NCI-H2196 treated with DMSO at 0.1 percent for 48 hours (cell line): Measurements from ENCODE around the gene LRRC23.
"Not testable (repeated sequence)": the region's sequence is repeated elsewhere in the genome, so short reads cannot be mapped to it uniquely, and the experiment has no call there.

Source experiments
- DNase-seq: peaks from one replicate; lab custom pipeline; 2025; ENCODE audit not compliant: unreplicated experiment; lab: John Stamatoyannopoulos, UW

LRRC23 gene, protein sequence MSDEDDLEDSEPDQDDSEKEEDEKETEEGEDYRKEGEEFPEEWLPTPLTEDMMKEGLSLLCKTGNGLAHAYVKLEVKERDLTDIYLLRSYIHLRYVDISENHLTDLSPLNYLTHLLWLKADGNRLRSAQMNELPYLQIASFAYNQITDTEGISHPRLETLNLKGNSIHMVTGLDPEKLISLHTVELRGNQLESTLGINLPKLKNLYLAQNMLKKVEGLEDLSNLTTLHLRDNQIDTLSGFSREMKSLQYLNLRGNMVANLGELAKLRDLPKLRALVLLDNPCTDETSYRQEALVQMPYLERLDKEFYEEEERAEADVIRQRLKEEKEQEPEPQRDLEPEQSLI

GRCh38 chr12:6904280-6905276 lies at the start of gene LRRC23:
TSS of gene LRRC23 (plus strand) at chr12:6904822. CDS start at chr12:6905634, 812 bp downstream.
- peak; percentile 76 for DNase-seq

GRCh38 chr12:6855322-6855721 lies 49.3 kb upstream of the LRRC23 start:
- DNase-seq: no peak

GRCh38 chr12:6858799-6859198 lies 45.8 kb upstream of the LRRC23 start:
- DNase-seq: no peak

DNA sequence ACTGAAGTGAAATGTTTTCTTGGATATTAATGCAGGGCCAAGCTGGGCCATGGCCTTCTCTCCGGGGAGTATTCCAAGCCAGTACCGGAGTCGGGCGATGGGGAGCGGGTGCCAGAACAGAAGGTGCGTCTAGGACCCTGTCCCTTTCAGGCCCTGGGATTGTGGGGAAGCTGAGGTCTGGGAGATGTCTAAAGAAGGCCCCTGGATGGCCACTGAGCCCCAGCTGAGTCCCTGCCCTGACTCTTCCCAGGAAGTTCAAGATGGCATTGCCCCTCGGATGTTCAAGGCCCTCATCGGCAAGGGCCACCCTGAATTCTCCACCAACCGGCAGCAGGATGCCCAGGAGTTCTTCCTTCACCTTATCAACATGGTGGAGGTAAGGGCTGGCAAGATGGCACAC lies 44.5 kb upstream of the LRRC23 start:
- no peak for DNase-seq

- no peak for DNase-seq
Measured at GRCh38 chr12:6860942-6861341, 43.7 kb upstream of the LRRC23 start.

GRCh38 chr12:6861391-6861790 lies 43.2 kb upstream of the LRRC23 start:
- DNase-seq: no peak

GRCh38 chr12:6863033-6863432 lies 41.6 kb upstream of the LRRC23 start:
- DNase-seq: no peak

DNA sequence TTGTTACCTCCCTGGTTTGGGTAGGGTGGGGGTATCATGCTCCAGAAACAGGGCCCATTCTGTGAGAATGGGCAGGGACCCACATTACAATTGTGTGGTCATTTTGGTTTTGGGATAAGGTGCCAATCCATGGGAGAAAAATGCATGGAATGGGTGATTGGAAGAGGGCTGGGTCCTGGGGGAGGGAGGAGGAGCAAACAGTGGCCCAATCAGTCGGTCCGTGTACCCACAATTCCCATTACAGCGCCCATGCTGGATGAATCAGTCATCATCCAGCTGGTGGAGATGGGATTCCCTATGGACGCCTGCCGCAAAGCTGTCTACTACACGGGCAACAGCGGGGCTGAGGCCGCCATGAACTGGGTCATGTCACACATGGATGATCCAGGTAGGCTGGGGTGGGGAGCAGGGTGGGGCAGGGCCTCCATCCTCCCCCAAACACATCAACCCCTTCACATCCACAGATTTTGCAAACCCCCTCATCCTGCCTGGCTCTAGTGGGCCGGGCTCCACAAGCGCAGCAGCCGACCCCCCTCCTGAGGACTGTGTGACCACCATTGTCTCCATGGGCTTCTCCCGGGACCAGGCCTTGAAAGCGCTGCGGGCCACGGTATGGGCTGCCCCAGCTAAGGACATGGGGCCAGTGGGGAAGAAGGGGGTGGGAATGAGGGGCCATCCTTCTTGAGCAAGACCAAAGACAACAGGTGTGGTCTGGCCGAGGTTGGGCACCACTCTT lies 40.9 kb upstream of the LRRC23 start:
- no peak for DNase-seq

DNA sequence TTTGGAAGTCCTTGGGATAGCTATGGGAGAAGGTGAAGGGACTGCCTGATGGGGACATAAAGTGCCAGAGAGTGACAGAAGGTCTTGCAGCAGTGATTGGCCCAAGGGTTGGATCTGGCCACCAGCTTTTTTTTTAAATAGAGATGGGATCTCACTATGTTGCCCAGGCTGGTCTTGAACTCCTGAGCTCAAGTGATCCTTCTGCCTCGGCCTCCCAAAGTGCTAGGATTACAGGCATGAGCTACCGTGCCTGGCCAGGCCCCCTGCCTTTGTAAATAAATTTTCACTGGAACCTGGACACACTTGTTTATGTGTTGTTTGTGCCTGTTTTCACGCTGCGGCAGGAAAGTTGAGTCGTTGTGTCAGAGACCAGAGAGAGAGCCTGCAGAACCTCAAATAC lies 39.3 kb upstream of the LRRC23 start:
- DNase-seq: not testable (repeated sequence)

- no peak for DNase-seq
Measured at GRCh38 chr12:6866163-6866919, 38.3 kb upstream of the LRRC23 start.

- no peak for DNase-seq
Measured at GRCh38 chr12:6866920-6867412, 37.7 kb upstream of the LRRC23 start.

- DNase-seq: no peak
Measured at GRCh38 chr12:6867413-6868210, 37.0 kb upstream of the LRRC23 start, which contains the start of gene TPI1. TSS of gene TPI1 (plus strand) at chr12:6867531. CDS start at chr12:6867567, 36 bp downstream.

- DNase-seq: no peak
Measured at GRCh38 chr12:6868211-6869048, 36.2 kb upstream of the LRRC23 start.

DNA sequence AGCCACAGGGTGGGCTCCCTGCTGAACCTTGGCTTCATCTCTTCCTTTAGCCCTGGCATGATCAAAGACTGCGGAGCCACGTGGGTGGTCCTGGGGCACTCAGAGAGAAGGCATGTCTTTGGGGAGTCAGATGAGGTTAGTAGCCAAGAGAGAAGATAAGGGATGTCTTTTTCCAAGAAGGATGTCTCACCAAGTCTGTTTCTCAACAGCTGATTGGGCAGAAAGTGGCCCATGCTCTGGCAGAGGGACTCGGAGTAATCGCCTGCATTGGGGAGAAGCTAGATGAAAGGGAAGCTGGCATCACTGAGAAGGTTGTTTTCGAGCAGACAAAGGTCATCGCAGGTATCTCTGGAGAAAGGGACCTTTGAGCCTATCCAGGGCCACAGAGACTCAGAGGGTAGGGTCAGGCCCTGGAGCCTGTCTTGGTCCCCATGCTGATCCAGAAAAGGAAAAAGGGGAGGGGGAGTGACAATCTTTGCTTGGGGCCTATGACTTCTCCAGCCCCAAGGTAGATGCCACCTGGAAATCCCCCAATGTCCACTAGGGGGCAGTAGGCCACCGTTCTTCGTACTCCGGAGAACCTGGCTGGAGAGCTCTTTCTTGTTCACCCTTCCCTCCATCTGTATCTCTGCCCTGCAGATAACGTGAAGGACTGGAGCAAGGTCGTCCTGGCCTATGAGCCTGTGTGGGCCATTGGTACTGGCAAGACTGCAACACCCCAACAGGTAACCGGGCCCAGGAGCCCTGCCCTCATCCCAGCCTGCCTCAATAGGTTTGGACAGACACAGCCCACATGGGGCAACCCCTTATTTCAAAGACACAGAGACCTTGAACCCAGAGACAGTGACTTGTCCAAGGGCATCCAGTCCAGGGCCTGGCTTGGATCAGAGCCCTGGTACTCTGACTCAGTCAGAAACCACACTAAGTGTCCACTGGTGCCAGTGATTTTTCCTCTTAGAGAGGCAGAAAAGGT lies 35.3 kb upstream of the LRRC23 start:
- peak; percentile 13 for DNase-seq

GRCh38 chr12:6870304-6870703 lies 34.3 kb upstream of the LRRC23 start:
- DNase-seq: not testable (repeated sequence)

DNA sequence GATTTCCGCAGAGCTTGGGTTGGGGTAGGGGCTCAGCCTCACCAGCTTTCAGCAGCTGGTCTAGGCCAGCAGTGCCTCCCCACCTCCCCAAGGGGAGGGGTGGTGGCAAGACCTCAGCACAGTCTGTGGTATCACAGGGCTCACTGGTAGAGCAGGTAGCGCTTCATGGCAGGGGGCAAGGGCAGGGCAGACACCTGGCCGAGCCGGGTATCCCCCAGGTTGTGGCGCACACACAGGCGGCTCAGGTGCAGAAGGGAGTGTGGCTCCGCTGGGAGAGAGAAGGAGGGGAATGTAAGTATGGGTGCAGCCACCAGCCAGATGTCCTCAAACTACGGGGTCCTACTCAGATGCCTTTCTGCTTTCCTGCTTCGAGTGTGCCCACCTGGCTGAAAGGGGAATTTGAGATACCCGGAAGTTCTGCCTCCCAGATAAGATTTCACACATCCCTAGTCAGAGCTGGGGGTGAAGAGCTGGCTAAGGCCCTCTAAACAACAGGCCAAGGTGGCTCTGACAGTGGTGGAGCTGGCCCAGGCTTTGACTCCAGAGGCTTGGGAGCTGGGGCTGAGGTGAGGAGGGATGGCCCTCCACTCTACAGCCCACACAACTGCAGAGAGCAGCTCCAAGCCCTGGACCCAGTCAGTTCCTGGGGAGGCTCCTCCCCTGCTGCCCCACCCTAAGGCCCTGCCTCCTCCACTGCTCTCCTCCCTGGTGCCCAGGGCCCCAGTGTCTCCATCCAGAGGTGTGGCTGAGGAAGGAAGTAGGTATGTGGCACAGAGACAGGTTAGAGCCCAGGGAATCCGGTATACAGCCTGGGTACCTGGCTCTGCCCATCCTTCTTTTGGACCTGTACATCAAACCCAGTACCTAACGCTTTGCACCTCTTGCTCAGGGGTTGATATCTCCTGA lies 33.3 kb upstream of the LRRC23 start:
- no peak for DNase-seq
